ENCODE results near the gene TFE3.

The TFE3 gene

GRCh38 chrX:49053223-49054072 is 10.3 kb upstream of the TFE3 start:
- DNase-seq (ENCODE audit: extremely low spot score): peak; percentile 88
- TF ChIP-seq FOXM1 (IDR thresholded peaks at IDR 0.05; ENCODE audit: borderline replicate concordance) (no peak), L3MBTL2 (conservative IDR thresholded peaks at IDR 0.05) (peak; percentile 81)
- ChIA-PET POLR2A (interaction anchor here (0.6 to 1.1 kb wide), 2 partner anchors 10 to 421 kb away, joined by 3 to 12 read pairs; partner anchors contain the start of gene TFE3), CTCF (interaction anchor here (0.7 to 1.0 kb wide), 2 partner anchors 9 to 103 kb away, joined by 3 to 4 read pairs; no protein-coding TSS in a partner anchor)

DNA sequence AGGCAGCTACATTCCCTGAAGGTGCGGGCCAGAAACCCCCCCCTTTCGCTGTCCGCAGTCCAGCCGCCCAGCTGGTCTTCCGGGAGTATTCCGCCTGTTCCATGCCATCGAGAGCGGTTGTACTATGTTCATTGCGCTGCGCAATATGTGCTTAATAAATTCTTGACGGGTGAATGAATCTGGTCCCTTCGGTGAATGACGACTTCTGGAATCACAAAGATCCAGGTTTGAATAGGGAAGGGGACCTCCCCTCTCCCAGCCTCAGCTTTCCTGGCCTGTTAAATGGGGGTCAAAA is 777 bp upstream of the TFE3 start:
- POLR2A ChIA-PET: interaction anchor here (1.2 to 3.7 kb wide), 3 partner anchors 9 to 82 kb away, joined by 3 to 19 read pairs (median 12); partner anchors contain the start of gene GRIPAP1
- TF ChIP-seq ELF4 (IDR thresholded peaks at IDR 0.05): no peak
- TF ChIP-seq FOXM1 (IDR thresholded peaks at IDR 0.05; ENCODE audit: borderline replicate concordance): no peak
- TF ChIP-seq SUZ12 (IDR thresholded peaks at IDR 0.05): no peak
- no peak for TF ChIP-seq FOXK2 (IDR thresholded peaks at IDR 0.05)
- TF ChIP-seq FOXA1 (IDR thresholded peaks at IDR 0.05): no peak
- CTCF ChIA-PET: interaction anchor here (0.7 to 1.2 kb wide), 3 partner anchors 9 to 52 kb away, joined by 3 to 4 read pairs (median 3); no protein-coding TSS in a partner anchor
- no peak for DNase-seq (ENCODE audit: extremely low spot score)

- TF ChIP-seq BHLHE40 (IDR thresholded peaks at IDR 0.05; ENCODE audit: borderline replicate concordance) (no peak), FOXK2 (IDR thresholded peaks at IDR 0.05) (no peak), HDGF (IDR thresholded peaks at IDR 0.05; ENCODE audit: borderline replicate concordance) (no peak), L3MBTL2 (conservative IDR thresholded peaks at IDR 0.05) (no peak), ELF4 (IDR thresholded peaks at IDR 0.05) (no peak), NFRKB (IDR thresholded peaks at IDR 0.05) (no peak), CTBP1 (IDR thresholded peaks at IDR 0.05; ENCODE audit: borderline replicate concordance) (no peak), ARNT (IDR thresholded peaks at IDR 0.05) (no peak), FOXA1 (IDR thresholded peaks at IDR 0.05) (no peak), FOXM1 (IDR thresholded peaks at IDR 0.05; ENCODE audit: borderline replicate concordance) (no peak), SUZ12 (IDR thresholded peaks at IDR 0.05) (no peak), LEF1 (IDR thresholded peaks at IDR 0.05; ENCODE audit: borderline replicate concordance) (no peak), SP1 (IDR thresholded peaks at IDR 0.05) (no peak), PKNOX1 (IDR thresholded peaks at IDR 0.05) (no peak), ZNF384 (IDR thresholded peaks at IDR 0.05) (no peak), TARDBP (IDR thresholded peaks at IDR 0.05) (no peak)
- ChIA-PET CTCF (interaction anchor here (0.6 to 0.7 kb wide), 2 partner anchors 70 to 412 kb away, joined by 3 to 5 read pairs; partner anchors contain the start of gene KCND1), POLR2A (interaction anchor here (0.6 to 3.7 kb wide), 10 partner anchors 10 to 305 kb away, joined by 3 to 19 read pairs (median 4); partner anchors contain the start of genes GRIPAP1, OTUD5, PQBP1 and TIMM17B)
- peak; percentile 28 for DNase-seq (ENCODE audit: extremely low spot score)
Observed at GRCh38 chrX:49042581-49043219, 457 bp downstream of the TFE3 start.

GRCh38 chrX:49041744-49042580 is 1.2 kb downstream of the TFE3 start:
- ChIA-PET POLR2A (interaction anchor here (0.6 to 3.7 kb wide), 12 partner anchors 11 to 305 kb away, joined by 3 to 19 read pairs (median 4); partner anchors contain the start of genes GRIPAP1, OTUD5, PQBP1 and TIMM17B), CTCF (interaction anchor here (0.6 to 0.7 kb wide), 4 partner anchors 65 to 411 kb away, joined by 3 to 5 read pairs (median 3); partner anchors contain the start of gene KCND1)
- no peak for TF ChIP-seq CTBP1 (IDR thresholded peaks at IDR 0.05; ENCODE audit: borderline replicate concordance)
- TF ChIP-seq FOXA1 (IDR thresholded peaks at IDR 0.05): no peak
- TF ChIP-seq NFRKB (IDR thresholded peaks at IDR 0.05): no peak
- no peak for TF ChIP-seq LEF1 (IDR thresholded peaks at IDR 0.05; ENCODE audit: borderline replicate concordance)
- no peak for TF ChIP-seq TARDBP (IDR thresholded peaks at IDR 0.05)
- TF ChIP-seq FOXM1 (IDR thresholded peaks at IDR 0.05; ENCODE audit: borderline replicate concordance): no peak

GRCh38 chrX:49040376-49040955 is 2.7 kb downstream of the TFE3 start:
- TF ChIP-seq BHLHE40 (IDR thresholded peaks at IDR 0.05; ENCODE audit: borderline replicate concordance): no peak
- no peak for TF ChIP-seq SP1 (IDR thresholded peaks at IDR 0.05)
- TF ChIP-seq TARDBP (IDR thresholded peaks at IDR 0.05): no peak
- no peak for TF ChIP-seq FOXM1 (IDR thresholded peaks at IDR 0.05; ENCODE audit: borderline replicate concordance)
- TF ChIP-seq ARNT (IDR thresholded peaks at IDR 0.05): no peak
- no peak for TF ChIP-seq LEF1 (IDR thresholded peaks at IDR 0.05; ENCODE audit: borderline replicate concordance)
- no peak for TF ChIP-seq FOXA1 (IDR thresholded peaks at IDR 0.05)
- no peak for TF ChIP-seq CTBP1 (IDR thresholded peaks at IDR 0.05; ENCODE audit: borderline replicate concordance)
- no peak for TF ChIP-seq FOXK2 (IDR thresholded peaks at IDR 0.05)
- TF ChIP-seq HDGF (IDR thresholded peaks at IDR 0.05; ENCODE audit: borderline replicate concordance): no peak
- TF ChIP-seq ELF4 (IDR thresholded peaks at IDR 0.05): no peak
- no peak for TF ChIP-seq L3MBTL2 (conservative IDR thresholded peaks at IDR 0.05)
- TF ChIP-seq ZNF384 (IDR thresholded peaks at IDR 0.05): no peak
- TF ChIP-seq SUZ12 (IDR thresholded peaks at IDR 0.05): no peak
- TF ChIP-seq NFRKB (IDR thresholded peaks at IDR 0.05): no peak
- no peak for TF ChIP-seq PKNOX1 (IDR thresholded peaks at IDR 0.05)
- ChIA-PET POLR2A (interaction anchor here (1.5 to 1.6 kb wide), 2 partner anchors 38 to 82 kb away, joined by 4 to 5 read pairs; partner anchors contain the start of gene GRIPAP1), CTCF (interaction anchor here (0.6 kb wide), 1 partner anchor 29 kb away, joined by 9 read pairs; no protein-coding TSS in a partner anchor)
- no peak for DNase-seq (ENCODE audit: extremely low spot score)

More at GRCh38 chrX:49041744-49042580, 1.2 kb downstream of the TFE3 start:
- DNase-seq (ENCODE audit: extremely low spot score): no peak

All from HEK293T (cell line).